Activated T-cell treated with anti-CD3 and anti-CD28 coated beads, Interleukin-2, amount 50 U/mL, for 1 hour (primary cell): ENCODE data around the gene TBL1Y.

Experiments used
- DNase-seq: peaks from one replicate; pipeline ENCODE4 v3.0.0-alpha.2; 2020

The TBL1Y gene

DNA sequence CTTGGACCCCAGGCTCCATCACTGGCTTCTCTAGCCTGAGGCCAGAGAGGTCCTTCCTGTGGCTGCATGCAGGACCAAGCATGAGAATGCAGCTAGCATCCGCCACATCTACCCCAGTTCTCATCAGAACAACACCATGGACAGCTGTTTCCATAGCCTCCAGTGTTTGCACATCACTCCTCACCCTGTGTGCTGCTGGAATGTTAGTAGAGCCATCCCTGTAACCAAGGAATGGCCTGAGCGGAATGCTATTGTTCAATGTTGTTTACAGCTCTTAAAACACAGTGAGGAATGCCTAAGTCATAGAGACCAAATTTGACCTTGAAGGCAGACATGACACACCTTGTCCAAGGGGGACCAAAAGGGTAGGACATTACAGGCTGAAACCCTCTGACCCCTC lies 183.9 kb downstream of the TBL1Y start:
- no peak for DNase-seq

GRCh38 chrY:7097021-7097420 lies 186.5 kb downstream of the TBL1Y start:
- DNase-seq = no peak

DNA sequence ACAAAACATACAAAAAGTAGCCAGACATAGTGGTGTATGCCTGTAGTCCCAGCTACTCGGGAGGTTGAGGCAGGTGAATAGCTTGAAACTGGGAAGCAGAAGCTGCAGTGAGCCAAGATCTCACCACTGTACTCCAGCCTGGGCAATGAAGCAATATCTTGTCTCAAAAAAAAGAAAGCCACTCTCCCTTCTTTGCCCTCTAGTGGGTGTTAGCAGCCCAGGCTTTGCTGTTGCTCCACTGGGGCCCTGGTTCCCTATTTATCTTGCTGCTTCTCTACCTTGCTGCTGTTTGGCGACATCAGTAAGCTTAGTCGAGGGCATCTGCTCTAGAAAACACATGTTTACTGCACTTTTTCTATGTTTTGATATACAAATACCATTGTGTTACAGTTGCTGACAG lies 189.2 kb downstream of the TBL1Y start:
- DNase-seq = no peak

DNA sequence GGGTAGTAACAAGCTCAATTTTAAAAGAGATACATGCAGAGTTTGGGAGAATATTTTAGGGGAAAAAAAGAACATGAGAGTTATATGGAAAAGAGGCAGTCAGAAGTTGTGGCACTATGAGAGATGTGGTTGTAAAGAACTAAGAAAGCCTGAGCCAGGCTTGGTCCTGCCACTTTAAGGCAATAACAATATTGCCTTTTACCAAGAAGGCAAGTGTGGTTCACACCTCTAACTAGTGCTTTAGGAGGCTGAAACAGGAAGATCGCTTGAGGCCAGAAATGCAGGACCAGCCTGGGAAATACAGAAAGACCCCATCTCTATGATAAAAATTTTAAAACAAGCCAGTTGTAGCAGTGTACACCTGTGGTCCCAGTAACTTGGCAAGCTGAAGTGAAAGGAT lies 192.2 kb downstream of the TBL1Y start:
- no peak for DNase-seq

GRCh38 chrY:7107179-7107578 lies 196.7 kb downstream of the TBL1Y start:
- no peak for DNase-seq

GRCh38 chrY:7110086-7110485 lies 199.6 kb downstream of the TBL1Y start:
- no peak for DNase-seq

GRCh38 chrY:7115871-7116270 lies 205.4 kb downstream of the TBL1Y start:
- no peak for DNase-seq

- DNase-seq = no peak
These were observed 211.7 kb downstream of the TBL1Y start for GRCh38 chrY:7122202-7122601.

DNA sequence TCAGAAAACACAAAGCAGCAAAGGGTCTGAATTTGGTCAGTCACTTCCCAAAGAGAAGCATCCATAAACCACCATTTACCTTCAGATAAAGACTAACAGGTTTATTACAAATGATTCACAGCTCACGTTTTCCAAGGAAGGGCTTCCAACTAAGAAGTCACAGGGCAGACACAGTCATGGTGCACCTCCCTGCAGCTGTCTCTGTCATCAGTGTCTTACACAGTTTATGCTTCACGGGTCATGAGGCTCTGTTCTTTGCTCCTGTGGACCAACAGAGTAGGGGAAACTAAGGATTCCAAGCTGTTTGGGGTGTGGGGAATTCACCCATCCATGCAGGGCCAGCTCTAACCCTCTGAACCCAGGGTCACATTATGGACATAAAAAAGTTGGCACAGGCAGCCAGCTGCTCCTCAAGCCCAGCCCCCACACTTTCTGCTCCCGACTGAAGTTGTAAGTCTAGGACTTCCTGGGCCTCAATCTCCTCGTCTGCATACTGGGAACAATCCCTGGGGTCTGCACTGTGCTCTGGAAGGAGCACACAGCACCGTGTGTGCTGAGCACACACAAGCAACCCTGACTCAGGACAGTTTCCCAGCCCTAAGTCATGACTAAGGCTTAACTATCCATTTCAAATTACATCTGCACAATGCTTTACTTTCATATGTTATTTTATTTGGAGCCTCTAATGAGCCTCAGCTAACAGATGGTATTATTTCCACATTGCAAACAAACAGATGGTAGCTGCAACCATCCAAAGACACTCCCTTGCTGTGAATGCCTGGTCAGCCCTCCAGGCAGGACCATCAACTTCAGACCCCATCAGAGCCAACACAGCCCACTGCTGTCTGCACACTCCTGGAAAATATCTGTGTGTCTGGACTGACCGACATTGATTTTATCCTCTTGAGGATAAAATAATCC lies 214.9 kb downstream of the TBL1Y start:
- DNase-seq = no peak

DNA sequence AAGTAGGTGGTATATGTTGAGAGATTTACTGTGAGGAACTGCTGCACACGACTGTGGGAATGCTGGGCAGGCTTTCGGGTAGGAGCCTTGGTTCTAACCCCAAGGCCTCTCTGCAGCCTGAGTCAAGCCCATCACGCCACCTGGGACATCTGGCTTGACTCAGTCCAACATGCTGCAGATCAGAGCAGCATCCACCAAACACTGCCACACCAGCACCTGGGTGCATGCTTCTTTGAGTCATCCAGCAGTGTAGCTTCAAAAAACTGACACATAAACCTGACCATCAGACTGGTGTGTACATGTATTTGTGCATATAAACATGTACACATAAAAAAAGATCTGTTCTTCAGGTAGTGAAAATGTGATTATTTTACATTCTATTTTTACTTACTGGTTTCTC lies 217.7 kb downstream of the TBL1Y start:
- no peak for DNase-seq
